GM21367 (cell line): ENCODE data around the gene ITPRIP.

Experiments used
- ATAC-seq: cut with Tn5 transposase; IDR thresholded peaks from one replicate; pipeline ENCODE4 v1.9.1; 2021; ENCODE audit not compliant: unreplicated experiment

ITPRIP gene

DNA sequence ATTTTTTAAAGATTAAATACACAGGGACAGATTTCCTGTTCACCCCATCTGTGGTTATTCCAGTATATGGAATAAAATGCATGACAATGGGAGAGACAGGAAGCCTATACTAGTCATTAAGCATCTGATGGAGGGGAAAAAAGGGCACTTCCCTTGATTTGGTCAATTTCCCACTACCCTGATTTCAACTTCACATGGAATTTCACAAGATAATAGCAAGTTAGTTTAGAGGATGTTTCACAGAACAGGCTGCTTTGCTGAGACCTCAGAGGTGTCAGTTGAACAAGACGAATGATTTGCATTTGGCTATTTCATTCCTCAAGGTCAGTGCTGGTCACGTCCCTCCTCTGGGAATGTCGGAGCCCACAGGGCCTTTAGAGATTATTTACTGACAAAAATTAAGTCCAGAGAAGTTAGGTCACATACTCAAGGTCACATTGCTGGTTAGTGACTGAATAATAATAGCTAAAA is 4.7 kb upstream of the ITPRIP start:
- ATAC-seq, result no peak

DNA sequence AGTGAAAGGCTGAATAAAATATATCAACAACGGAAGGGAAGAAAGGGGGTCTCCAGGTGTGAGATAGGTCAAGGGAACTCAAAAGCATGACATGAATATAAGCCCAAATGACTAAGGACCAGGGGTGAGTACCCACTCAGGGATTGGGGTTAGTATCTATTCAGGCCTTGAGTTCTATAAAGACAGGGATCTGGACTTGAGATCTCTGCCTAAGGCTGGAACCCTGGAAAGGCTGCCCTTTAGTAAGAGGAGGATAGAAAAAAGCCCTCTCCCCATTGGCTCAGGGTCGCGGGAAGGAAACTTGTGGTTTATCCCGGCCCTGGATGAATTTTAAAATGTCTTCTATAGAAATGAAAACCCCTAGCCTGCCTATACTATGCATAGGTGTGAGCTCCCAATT is 2.4 kb upstream of the ITPRIP start:
- no peak for ATAC-seq

DNA sequence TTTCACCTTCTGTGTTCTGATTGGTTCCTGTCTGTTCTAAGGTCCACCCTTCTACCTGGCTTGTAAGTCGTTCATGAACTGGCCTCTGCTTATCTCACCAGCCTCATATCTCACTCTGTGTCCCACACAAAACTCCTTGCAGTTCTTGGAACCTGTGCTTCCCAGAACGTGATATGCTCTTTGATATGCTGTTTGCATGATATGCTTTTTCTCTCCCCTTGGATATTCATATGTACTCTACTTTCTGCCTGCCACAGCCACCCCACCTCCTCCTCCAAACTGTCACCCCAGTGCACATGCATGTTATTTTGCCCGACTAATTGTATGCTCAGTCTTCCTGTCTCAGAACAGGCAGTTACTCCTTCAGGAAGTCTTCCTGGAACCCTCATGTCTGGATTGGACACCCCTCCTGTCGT is 1.9 kb upstream of the ITPRIP start:
- ATAC-seq, result no peak

DNA sequence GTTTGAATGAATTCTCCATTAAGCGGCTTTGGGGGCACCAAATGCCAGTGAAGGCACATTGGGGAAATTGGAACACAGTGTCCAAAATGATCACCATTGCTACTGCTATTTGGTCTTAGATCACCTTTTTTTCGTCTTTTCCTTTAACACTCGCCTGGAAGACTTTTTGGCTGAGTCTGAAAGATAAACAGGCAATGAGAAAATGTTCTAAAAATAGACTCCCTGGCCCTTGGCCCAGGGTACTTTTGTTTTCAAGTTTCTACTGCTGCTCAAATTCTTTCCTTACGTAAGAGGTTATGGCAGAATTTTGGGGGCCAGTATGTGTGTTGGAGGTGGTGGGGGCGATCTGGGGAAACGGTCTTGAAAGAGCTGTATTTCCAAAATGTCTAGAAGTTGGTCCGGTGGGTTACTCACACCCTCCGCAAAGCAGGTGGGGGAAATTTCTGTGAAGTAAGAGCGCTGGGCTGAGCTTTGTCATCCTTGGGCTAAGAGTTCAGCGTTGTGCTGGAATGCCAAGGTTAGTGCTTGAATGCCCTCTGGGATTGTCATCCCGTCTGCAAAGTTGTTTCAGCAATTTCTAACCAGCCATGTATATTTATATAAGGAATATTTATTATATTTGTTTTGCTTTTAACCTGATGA is 1.3 kb upstream of the ITPRIP start:
- ATAC-seq, result no peak

DNA sequence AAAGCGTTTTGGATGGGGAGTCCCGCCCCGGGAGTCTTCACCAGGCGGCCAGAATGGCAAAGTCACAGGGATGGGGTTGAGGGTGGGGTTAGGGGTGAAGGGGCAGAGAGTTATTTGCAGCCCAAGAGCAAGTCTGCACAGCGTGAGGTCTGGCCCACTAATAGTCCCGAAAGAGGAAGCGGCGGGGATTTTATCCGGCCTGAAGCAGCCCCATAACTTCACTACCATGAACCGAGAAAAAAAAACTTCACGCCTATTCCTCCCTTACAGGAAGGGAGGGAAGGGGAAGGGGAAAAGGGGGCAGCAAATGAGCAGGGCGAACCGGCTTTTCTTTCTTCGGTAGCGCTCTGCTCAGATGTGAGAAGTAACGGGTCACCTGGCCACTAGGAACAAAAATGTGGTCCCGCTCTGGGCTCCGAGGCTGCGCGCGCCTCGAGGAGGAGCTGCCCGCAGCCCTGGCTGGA is 712 bp downstream of the ITPRIP start:
- ATAC-seq, result peak; percentile 40

DNA sequence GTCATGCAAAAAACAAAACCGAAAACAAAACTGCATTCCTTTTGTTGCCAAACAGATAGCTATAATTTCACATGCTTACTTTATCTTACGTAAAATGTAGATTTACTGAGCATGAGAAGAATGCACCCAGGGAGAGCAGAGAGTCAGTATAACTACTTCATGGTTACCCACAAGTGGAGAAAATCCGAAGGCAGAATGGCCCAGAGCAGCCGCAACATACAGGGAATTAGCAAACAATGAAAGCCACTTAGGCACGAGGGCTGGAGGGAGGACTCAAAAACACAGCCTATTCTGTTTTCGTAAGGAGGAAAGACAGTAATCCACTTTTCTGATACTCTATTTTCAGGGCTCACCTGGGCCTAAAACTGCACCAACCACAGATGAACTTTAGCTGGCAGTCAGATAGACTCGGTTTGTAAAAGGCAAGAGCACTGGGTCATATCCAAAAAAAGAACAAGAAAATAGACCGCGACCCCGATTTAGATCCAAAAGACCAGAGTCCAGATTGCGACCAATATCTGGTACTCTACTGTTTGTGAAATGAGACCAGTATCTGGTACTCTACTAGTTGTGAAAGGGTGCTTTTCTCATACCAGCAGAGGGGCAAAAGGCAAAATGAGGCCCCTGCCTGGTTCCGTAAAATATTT is 1.3 kb downstream of the ITPRIP start:
- peak; percentile 16 for ATAC-seq

DNA sequence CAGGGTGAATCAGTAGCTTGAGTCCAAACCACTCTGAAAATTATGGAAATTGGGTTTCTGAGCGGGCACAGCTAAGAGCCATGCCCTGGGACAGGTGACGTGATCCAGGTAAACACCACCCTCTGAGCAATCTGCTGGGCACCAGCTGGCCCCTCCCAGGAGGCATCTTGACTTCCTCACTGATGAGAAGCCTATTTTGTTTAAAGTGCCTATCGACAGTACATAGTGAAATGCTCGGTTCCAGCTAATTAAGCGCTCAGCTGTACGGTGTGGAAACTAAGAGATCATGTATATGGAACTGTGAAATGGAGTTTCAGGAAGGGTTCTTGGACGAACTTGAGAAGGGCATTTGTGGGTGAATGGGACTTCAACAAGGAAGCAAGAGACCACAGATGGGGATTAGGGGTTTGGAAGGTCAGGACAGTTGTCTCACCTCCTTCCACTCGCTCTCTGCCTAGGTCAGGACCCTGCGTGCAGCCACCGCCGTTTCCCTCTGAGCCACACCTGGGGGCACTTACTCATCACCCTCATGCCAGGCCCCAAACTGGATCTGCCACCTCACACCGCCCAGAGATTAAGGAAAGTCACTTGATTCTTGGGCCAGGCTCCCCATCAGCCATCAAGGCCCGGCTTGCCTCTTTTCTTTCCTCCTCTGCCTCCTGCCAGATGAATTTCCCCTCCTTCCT is 3.2 kb downstream of the ITPRIP start:
- no peak for ATAC-seq

DNA sequence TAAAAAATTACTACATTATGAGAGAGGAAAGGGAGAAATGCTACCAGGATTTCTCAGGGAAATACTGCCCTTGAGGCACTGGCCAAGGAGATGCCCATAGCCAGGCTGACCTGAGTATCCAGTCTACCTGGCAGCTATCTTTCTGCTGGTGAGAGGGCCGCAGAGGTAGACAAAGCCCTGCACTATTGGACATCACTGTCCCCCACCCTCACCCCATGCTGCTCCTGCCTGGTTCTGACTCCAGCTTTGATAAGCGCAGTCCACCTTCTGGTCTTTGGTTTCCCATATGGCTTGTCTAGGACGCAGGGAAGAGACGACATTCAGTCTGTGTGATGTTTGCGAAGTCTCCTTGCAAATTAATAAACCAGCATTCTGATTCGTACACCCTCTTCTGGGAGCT is 3.7 kb downstream of the ITPRIP start:
- no peak for ATAC-seq

DNA sequence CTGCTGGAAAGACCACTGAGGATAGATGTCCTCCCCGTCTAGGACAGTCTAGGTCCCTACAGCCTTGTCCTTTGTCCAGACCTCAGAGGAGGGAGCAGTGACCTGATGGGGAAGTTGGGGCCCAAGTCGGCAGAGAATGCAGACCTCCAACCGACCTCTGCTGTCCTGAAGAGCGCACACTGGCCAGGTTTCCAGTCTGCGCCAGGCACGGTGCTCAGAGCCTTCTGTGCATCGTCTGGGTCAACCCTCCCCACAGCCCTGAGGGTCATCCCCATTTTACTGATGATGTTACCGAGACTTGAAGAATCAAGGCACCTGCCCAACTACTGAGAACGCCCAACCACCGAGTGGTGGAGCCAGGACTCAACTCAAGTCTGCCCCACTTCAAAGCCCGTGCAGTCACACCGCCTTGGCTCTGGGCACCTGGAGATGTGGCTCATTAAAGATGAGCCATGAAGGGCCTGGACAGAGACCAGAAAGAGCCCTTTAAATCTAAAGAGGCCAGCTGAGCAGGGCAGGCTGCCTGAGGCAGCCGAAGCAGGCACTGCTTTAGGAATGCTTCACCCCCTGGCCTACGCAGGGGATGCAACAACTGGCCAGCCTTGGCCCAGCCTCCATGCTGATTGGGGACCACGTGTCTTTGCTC is 4.4 kb downstream of the ITPRIP start:
- ATAC-seq, result no peak

DNA sequence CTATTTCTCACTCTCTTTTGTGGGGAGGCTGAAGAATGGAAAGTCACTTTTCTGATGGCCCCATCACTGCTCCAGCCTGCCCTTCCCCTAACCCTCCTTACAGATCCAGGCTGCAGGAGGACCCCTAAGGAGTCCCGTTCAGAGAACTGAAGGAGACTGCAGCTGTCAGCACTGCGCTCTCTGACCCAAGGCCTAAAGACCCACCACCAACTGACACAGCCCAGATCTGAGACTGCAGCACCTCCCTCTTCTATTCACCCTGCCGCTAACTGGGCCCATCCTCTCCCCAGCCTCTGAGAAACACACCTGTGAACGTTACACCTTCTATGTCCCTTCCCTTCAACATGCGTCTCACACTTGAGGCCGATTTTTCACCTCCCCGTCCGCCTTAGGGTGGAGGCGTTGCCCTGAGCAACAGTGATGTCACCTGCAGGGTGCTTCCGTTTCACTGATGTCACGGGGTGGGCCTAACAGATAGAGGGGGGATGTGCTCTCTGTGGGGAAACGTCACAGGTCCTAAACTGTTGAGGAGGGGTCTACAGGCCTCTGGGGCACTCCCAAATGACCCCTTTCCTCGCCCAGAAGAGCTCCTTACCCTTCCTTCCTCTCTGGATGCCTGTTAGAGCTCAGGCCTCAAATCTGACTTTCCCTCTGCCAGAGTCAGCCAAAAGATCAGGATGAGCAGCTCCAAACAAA is 5.1 kb downstream of the ITPRIP start:
- no peak for ATAC-seq

DNA sequence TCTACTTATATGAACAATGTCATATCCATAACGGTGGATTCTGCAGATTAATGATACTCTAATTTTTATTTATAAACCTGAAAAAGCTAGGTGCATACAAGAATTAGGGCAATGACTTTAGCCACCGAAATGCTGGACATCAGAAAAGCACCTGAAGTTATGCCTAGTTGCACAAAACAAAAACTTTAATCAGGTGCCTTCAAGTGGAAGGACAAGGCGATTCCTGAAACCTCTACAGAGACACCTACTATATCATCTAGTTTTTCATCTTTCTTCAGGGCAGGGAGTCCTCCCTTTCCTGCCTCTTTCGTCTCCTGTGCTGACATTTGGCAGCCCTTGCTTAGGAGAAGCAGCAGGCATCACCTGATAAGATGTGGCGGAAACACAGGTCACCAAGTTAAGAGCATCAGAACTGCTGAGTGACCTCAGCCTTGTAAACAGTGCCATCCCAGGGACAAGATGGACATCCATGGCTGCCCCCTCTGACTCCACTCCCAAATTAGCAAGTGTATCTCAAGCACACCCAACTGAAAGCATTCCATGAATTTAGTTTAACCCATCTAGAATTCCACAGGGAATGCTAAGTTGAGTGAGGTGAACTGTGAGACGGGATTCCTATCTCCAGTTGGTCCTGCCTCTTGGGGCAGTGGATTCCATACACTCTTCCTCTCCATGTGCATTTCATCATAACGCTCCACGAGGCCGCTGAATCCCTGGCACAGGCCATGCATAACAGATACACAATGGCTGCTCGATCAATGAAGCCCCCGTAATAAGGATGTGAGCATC is 5.8 kb downstream of the ITPRIP start:
- ATAC-seq, result no peak

DNA sequence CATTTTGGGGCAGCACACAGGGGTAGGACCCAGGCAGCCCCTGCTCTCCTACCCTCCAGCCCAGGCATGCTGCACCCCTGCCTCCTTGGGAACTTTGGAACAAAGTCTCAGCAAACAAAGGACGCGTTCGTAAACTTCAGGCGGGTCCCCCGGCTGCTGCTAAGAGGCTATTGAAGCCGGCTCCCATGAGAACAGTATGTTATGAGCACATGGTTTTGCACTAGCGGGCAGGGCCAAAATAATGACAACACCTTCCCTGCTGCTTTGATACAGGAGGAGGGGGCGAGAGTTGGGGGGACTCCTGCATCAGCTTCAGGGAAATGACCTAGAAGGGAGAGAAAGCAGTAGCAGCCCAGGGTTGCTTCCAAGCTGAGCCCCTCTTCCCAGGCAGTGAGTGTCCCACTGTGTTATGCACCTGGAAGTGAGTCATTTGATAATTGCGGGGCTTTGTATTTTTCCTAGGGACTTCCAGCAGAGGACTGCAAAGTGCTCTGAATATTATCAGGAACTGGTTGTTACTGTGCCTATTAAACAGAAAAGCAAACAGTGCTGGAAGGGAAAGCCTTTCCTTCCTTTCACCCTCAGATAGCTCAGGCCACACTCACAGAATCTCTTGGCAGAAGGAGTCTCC is 6.9 kb downstream of the ITPRIP start:
- ATAC-seq, result no peak

DNA sequence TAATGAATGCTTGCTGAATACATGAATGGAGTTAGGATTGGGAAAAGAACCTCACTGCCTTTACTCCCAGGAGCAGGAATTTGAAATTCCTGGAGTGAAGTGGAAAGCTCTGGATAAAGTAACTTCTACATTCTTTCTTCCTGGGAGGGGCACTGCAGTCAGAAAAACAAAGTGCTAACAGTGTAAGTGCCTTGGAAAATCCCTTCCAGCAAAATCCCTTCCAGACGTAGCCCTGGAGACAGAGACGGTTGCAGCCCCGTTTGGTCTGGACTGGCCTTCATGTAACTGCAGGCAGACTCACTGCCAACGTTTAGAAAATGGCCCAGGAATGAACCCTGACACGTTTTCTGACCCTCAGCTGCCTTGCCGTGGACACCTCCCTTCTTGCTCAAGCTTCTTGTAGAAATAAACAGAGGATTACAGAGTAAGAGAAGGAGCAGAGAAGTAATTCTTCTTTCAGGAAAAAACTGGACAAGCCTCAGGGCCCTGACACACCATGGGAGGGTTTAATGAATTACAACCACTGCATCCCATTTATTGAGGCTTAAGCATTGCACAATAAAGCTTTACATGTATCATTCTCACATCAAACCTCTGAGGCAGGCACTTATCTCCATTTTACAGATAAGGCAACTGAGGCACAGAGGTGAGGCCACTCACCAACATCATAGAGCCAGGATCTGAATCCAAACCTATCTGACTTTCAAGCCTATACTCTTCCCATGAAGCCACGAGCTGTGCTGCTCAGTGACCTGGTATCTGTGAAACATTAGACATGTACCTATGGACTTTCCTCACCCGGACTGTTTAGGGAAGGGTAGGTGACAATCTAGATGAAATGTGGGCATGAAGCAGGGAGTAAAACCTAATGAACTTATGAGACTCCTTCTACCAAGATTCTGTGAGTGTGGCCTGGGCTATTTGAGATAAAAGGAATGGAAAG is 7.8 kb downstream of the ITPRIP start:
- ATAC-seq, result no peak

DNA sequence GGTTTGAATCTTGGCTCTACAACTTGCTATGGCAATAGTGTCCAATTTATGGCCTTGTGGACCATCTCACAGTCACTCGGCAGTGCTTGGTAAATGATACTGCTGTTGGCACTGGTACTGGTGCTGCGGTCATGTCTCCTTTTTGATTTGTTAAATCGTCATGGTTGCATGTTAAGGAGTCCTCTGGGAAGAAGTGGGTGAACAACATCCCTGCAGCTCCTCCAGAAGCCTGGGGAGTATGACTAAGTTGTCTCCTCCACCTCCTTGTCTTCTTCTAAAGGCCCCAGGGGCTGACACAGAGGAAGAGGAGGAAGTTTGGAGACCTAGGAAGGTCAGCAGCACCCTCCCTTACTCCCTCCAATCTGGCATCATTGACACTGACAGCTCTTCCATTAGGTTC is 8.5 kb downstream of the ITPRIP start:
- ATAC-seq, result no peak

DNA sequence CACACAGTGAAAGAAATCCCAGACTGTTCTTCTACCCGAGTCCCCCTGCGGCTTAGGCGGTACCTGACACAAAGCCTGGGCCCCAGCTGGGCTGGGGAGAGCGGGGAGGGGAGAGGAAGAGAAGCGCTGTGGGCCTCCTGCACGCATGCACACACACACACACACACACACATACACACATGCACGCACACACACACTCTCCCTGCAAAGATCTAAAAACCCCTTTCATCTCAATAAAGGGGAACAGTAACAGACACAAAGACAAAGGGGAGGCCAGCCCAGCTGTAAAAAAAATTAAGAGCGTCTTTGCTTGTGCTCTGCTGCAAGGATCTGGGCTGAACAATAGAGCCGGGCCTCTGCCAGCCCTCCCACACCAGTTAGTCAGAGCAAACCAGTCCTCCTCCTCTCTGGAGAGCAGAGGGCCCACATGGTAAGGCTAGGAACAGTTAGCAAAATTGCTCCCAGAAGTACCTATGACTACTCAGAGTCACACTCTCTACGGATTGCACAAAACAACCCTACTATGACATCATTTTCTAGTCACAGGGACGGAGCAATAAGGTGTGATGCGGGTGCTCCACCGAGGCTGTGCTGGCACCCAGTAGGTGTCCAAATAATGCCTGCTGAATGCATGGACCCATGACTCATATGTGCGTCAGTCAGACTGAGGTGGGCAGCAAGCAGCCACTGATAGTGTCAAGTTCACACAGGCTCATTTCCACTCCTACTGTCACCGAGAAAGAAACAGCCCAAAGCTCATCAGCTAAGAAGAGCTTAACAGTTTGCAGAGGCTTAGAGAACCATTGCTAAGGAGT is 9.2 kb downstream of the ITPRIP start:
- peak; percentile 44 for ATAC-seq

DNA sequence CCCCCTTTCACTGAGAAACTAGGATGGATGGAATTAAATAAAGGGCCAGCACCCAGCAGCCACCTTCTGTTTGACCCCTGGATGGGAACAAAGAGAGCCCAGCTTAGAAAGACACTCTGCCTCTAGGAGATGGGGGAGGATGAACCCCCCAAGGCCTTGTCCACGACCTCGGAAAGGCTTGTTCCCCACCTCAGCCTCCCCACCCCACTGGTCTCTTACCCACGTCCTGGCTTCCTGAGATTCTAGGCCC is 9.7 kb downstream of the ITPRIP start:
- no peak for ATAC-seq

DNA sequence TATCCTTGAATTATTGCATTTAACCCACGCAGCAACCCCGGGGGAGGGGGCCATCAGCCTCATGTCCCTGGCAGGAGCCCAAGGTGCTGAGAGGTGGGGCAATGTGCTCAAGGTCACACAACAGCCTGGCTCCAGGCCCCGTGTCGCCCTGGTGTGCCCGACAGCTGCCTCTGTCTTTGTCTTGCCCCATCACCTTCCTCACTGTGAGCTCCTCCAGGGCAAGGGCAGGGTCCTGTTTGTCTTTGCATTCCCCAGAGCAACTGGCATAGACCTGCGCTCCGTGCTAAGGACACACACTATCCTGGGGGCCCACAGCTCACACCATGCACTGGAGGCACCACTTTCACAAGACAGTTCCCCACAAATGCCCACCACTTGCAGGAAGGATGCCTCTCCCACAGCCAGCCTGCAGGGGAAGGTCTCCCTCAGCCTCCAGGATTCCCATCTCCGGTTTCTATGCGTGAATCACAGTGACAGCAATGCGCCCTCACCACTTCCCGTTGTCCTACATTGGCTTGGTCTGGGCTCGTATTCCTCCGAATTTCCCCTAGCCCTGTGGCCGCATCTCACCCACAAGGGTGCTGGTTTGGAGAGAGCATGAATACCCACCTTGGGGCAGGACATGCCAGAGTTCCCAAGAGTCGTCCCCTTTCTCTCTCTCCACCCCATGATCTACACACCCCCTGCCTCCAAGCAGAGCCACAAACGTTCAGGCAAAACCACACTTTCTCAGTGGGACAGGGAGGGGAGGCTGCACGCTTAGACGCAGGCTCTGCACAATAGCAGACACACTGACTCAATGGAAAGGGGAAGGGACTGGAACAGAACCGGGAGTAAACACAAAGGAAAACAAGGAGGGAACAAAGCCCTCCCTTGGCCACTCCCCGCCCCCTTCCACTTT is 10.3 kb downstream of the ITPRIP start:
- ATAC-seq, result no peak
